Neural progenitor cell (in vitro differentiated cells): ENCODE results near the gene PTPRN2.

Experiments used
- EZH2 ChIP-seq: fragments of 200-600 bp; sonication (generic); IDR thresholded peaks from 2 replicates; pipeline ENCODE4 v1.6.1; 2017; ENCODE audit warnings: antibody characterized with exemption, mild to moderate bottlenecking, moderate library complexity
- EZH2phosphoT487 ChIP-seq: fragments of 200-600 bp; sonication (generic); IDR thresholded peaks from 2 replicates; pipeline ENCODE4 v1.6.1; 2017; ENCODE audit warnings: antibody characterized with exemption
- TF ChIP-seq, protein P1 (sequence below): fragments of 200-600 bp; sonication (generic); IDR thresholded peaks from 2 replicates; pipeline ENCODE4 v1.5.1; 2017; ENCODE audit warnings: antibody characterized with exemption, mild to moderate bottlenecking

DNA sequence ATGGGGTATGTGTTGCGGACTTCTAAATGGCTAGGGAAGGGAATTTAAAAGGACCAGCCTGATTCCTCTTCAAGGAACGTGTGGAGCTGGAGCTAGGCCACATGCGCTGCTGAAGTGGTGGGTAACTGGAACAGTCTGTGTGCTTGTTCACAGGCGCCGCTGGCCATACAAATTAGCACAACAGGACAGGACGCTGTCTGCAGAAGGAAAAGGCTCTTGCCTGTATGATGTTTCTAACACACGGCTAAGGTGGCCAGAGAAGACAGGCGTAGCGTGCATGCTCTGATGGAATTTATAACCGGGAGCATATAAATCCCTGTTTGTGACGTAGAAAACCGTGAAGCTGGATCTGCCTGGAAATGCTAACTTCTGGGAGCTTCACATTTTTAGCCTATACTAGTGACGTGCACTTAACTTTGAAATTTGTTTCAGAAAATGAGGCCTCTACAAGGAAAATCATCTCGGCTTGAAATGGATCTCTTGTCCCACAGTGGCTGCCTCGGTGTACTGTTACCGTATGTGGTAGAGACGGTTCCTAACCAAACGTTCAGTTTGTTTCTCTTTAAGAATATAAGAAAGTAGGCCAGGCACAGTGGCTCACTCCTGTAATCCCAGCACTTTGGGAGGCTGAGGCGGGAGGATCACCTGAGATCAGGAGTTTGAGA, 569.4 kb downstream of the PTPRN2 start:
- TF ChIP-seq EZH2, result no peak
- TF ChIP-seq, protein P1, sequence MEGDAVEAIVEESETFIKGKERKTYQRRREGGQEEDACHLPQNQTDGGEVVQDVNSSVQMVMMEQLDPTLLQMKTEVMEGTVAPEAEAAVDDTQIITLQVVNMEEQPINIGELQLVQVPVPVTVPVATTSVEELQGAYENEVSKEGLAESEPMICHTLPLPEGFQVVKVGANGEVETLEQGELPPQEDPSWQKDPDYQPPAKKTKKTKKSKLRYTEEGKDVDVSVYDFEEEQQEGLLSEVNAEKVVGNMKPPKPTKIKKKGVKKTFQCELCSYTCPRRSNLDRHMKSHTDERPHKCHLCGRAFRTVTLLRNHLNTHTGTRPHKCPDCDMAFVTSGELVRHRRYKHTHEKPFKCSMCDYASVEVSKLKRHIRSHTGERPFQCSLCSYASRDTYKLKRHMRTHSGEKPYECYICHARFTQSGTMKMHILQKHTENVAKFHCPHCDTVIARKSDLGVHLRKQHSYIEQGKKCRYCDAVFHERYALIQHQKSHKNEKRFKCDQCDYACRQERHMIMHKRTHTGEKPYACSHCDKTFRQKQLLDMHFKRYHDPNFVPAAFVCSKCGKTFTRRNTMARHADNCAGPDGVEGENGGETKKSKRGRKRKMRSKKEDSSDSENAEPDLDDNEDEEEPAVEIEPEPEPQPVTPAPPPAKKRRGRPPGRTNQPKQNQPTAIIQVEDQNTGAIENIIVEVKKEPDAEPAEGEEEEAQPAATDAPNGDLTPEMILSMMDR, result no peak
- TF ChIP-seq EZH2phosphoT487, result no peak
